ENCODE measurements around the gene E2F4.
A peak's percentile ranks its signal among the peaks of the same experiment; 100 is the strongest.

E2F4 gene

DNA sequence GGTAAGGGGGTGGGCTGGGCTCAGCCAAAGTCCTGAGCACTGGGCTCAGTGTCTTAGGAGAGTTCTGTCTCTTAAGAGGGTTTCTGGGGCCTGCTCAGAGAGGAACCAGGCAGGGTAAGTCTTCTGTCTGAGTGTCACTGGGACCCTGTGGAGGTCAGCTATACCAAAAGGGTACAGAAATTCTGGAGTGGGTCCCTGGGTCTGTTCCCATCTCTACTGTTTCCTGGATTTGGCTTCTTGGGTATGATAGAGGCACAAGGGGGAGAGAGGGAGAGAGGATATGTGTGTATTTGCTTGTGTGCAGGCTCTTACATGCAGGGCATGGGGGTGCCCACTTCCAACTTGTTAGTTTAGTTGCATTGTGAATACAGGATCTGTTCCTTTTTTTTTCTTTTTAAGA lies 1.6 kb downstream of the E2F4 start:
- H3K27me3 ChIP-seq: no peaks in the 10 kb centered on the region
- no peaks in the 10 kb centered on the region for H3K9me3 ChIP-seq
- H3K4me3 ChIP-seq: peak overlapping the region; percentile 68 to 87
- H3K27ac ChIP-seq: peak overlapping the region in 1 of 2 donors; percentile 75
- peaks cover 12 to 35% (median 25%) of the 10 kb centered on the region in 4 donors for H3K4me1 ChIP-seq
- DNase-seq: no peak
- intact Hi-C loops (cut with DNase I; ENCODE audit: low total_unique reads): no loop called here
- TF ChIP-seq, protein P1, sequence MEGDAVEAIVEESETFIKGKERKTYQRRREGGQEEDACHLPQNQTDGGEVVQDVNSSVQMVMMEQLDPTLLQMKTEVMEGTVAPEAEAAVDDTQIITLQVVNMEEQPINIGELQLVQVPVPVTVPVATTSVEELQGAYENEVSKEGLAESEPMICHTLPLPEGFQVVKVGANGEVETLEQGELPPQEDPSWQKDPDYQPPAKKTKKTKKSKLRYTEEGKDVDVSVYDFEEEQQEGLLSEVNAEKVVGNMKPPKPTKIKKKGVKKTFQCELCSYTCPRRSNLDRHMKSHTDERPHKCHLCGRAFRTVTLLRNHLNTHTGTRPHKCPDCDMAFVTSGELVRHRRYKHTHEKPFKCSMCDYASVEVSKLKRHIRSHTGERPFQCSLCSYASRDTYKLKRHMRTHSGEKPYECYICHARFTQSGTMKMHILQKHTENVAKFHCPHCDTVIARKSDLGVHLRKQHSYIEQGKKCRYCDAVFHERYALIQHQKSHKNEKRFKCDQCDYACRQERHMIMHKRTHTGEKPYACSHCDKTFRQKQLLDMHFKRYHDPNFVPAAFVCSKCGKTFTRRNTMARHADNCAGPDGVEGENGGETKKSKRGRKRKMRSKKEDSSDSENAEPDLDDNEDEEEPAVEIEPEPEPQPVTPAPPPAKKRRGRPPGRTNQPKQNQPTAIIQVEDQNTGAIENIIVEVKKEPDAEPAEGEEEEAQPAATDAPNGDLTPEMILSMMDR (IDR thresholded peaks at IDR 0.05): no peak
- peaks cover 41 to 56% (median 46%) of the 10 kb centered on the region in 3 donors for H3K36me3 ChIP-seq

DNA sequence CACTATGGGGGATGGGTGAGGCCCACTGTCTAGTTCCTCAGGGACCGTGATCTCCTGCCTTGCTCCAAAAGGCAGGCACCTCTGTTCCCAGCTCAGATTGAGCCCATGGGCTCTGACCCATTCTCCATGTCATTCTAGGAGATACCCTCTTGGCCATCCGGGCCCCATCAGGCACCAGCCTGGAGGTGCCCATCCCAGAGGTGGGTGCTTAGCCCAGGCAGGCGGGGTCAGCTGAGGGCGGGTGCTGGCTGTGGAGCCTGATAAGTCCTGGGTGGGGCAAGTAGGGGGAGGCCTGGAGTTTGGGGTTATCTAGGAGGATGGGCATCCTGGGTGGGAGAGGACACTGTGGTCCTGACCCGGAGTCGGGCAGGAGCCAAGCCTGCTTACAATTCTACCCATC lies 2.3 kb downstream of the E2F4 start:
- TF ChIP-seq, protein P1 (IDR thresholded peaks at IDR 0.05): no peak
- Histone ChIP-seq H3K4me1 (peaks cover 12 to 42% (median 25%) of the 10 kb centered on the region in 4 donors), H3K27ac (no peak overlapping the region), H3K4me3 (no peak overlapping the region), H3K36me3 (peaks cover 41 to 57% (median 46%) of the 10 kb centered on the region in 3 donors), H3K9me3 (no peaks in the 10 kb centered on the region), H3K27me3 (no peaks in the 10 kb centered on the region)
- intact Hi-C loops (cut with DNase I; ENCODE audit: low total_unique reads): no loop called here
- no peak for DNase-seq

DNA sequence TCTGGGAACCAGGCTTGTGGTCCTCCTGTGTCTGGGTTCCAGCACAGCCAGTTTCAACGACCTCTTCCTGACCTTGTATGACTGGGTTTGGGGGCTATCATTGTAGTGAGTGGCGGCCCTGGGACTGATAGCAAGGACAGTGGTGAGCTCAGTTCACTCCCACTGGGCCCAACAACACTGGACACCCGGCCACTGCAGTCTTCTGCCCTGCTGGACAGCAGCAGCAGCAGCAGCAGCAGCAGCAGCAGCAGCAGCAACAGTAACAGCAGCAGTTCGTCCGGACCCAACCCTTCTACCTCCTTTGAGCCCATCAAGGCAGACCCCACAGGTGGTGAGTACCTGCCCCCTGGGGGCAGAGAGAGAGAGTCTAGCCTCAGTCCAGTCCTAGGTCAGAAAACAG lies 3.7 kb downstream of the E2F4 start:
- TF ChIP-seq, protein P1 (IDR thresholded peaks at IDR 0.05): no peak
- no peak overlapping the region for H3K4me3 ChIP-seq
- no peak overlapping the region for H3K27ac ChIP-seq
- H3K36me3 ChIP-seq: peaks cover 41 to 59% (median 46%) of the 10 kb centered on the region in 3 donors
- no peak for DNase-seq
- peaks cover 12 to 49% (median 25%) of the 10 kb centered on the region in 4 donors for H3K4me1 ChIP-seq
- H3K27me3 ChIP-seq: no peaks in the 10 kb centered on the region
- no peaks in the 10 kb centered on the region for H3K9me3 ChIP-seq
- intact Hi-C loops (cut with DNase I; ENCODE audit: low total_unique reads): no loop called here

DNA sequence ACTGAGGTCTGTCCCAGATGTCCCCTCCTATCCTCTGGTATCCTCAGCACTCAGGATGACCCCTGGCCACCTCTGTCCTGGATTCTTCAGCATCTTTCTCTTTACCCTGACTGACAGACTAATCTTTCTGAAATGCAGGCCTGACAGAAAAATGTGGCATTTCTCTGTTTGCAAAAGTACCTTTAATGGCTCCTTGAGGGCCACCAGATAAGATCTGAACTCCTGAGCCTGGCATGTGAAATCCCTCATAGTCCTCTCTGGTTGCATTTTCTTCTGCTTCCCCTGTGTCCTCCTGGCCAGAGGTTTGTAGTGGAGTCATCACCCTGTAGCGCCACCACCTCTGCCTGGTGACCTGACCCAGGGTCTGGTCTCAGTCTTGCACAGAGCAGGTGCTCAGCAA lies 4.9 kb downstream of the E2F4 start:
- H3K4me3 ChIP-seq: no peak overlapping the region
- H3K27ac ChIP-seq: no peak overlapping the region
- no peak for DNase-seq
- no peaks in the 10 kb centered on the region for H3K9me3 ChIP-seq
- intact Hi-C loops (cut with DNase I; ENCODE audit: low total_unique reads): no loop called here
- TF ChIP-seq, protein P1 (IDR thresholded peaks at IDR 0.05): no peak
- H3K27me3 ChIP-seq: no peaks in the 10 kb centered on the region
- peaks cover 12 to 43% (median 19%) of the 10 kb centered on the region in 4 donors for H3K4me1 ChIP-seq
- peaks cover 41 to 71% (median 51%) of the 10 kb centered on the region in 3 donors for H3K36me3 ChIP-seq

DNA sequence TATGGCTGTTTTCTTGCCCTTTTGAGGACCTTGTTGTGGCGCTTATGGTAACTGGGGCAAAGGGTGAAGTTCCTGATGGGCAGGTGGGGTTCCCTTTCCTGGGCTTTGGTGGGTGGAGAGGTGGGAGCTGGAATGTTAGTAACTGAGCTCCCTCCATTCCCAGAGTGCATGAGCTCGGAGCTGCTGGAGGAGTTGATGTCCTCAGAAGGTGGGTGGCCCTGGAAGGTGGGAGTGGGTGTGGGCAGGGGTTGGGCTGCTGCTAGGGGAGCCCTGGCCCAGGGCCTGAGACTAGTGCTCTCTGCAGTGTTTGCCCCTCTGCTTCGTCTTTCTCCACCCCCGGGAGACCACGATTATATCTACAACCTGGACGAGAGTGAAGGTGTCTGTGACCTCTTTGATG lies 5.7 kb downstream of the E2F4 start:
- TF ChIP-seq, protein P1 (IDR thresholded peaks at IDR 0.05): no peak
- Histone ChIP-seq H3K9me3 (no peaks in the 10 kb centered on the region), H3K36me3 (peaks cover 41 to 80% (median 59%) of the 10 kb centered on the region in 3 donors), H3K27ac (no peak overlapping the region), H3K27me3 (no peaks in the 10 kb centered on the region), H3K4me3 (no peak overlapping the region), H3K4me1 (peaks cover 8 to 39% (median 16%) of the 10 kb centered on the region in 4 donors)
- DNase-seq: no peak
- intact Hi-C loops (cut with DNase I; ENCODE audit: low total_unique reads): no loop called here
